CD4-positive, CD25-positive, alpha-beta regulatory T cell (primary cell): ENCODE results near the gene TPM2. TPM values are rescaled to one million over a fixed set of nuclear protein-coding genes. Genes with fewer than 3 reads are reported as not detected.
A peak's percentile ranks its signal among the peaks of the same experiment; 100 is the strongest.

Experiments used
- ATAC-seq, 2 donors: fragments of 150-1000 bp; cut with Tn5 transposase; one replicate each; pipeline ENCODE4 v1.10.0; 2021; ENCODE audit warnings: low read depth in 2 of 2, moderate number of reproducible peaks in 2 of 2, moderate library complexity in 1 of 2
- DNase-seq, 3 donors: peaks; one replicate each; pipeline versions ENCODE4 v3.0.0 to v3.0.0-alpha.2; 2012 to 2022; ENCODE audit warnings: mixed read lengths in 1 of 3
- H3K27ac ChIP-seq: one replicate; pipeline ENCODE4 v1.7.0; 2013; ENCODE audit warnings: mild to moderate bottlenecking, low read length; ENCODE audit not compliant: insufficient read depth, poor library complexity, severe bottlenecking
- H3K27me3 ChIP-seq: one replicate; pipeline ENCODE4 v1.7.0; 2013; ENCODE audit warnings: low read length; ENCODE audit not compliant: control insufficient read depth, insufficient read depth
- H3K36me3 ChIP-seq: one replicate; pipeline ENCODE4 v1.7.0; 2013; ENCODE audit warnings: mild to moderate bottlenecking, low read length, moderate library complexity; ENCODE audit not compliant: control insufficient read depth, insufficient read depth
- H3K4me1 ChIP-seq: 2 replicates; pipeline ENCODE4 v1.7.0; 2013; ENCODE audit warnings: mild to moderate bottlenecking, low read length; ENCODE audit not compliant: insufficient read depth, control insufficient read depth, poor library complexity, severe bottlenecking
- H3K4me3 ChIP-seq: one replicate; pipeline ENCODE4 v1.7.0; 2013; ENCODE audit warnings: low read depth, mild to moderate bottlenecking, low read length, moderate library complexity
- H3K9me3 ChIP-seq, 2 experiments: 1 replicate in 1 of 2; 2 replicates in 1 of 2; pipeline ENCODE4 v1.7.0; 2013; ENCODE audit warnings: low read length in 2 of 2, mild to moderate bottlenecking in 1 of 2, moderate library complexity in 1 of 2; ENCODE audit not compliant: control insufficient read depth in 2 of 2
- H3K27ac Mint-ChIP-seq, 3 donors: one replicate each; pipeline ENCODE4 v1.8.0; 2020 to 2022; ENCODE audit warnings: mild to moderate bottlenecking in 3 of 3, mixed read lengths in 3 of 3, moderate library complexity in 2 of 3
- H3K27me3 Mint-ChIP-seq: one replicate; pipeline ENCODE4 v1.8.0; 2022; ENCODE audit warnings: mild to moderate bottlenecking, mixed read lengths
- H3K36me3 Mint-ChIP-seq: one replicate; pipeline ENCODE4 v1.8.0; 2020; ENCODE audit warnings: mixed read lengths
- H3K4me1 Mint-ChIP-seq, 4 donors: one replicate each; pipeline ENCODE4 v1.8.0; 2020 to 2022; ENCODE audit warnings: mixed read lengths in 4 of 4, mild to moderate bottlenecking in 1 of 4
- H3K4me3 Mint-ChIP-seq, 4 donors: one replicate each; pipeline ENCODE4 v1.8.0; 2020 to 2022; ENCODE audit warnings: mild to moderate bottlenecking in 4 of 4, mixed read lengths in 4 of 4, moderate library complexity in 3 of 4
- H3K9me3 Mint-ChIP-seq, 7 donors: one replicate each; pipeline ENCODE4 v1.8.0; 2020 to 2022; ENCODE audit warnings: mixed read lengths in 7 of 7, mild to moderate bottlenecking in 3 of 7, moderate library complexity in 2 of 7
- polyA plus RNA-seq, 4 donors: library from polyadenylated mRNA; unstranded; fragments of 300-500 nt; fragmentation: Illumina TruSeq; gene quantifications; one replicate each; pipeline ENCODE4 v1.2.3, GENCODE V29; 2021
- total RNA-seq: library from RNA; stranded (reverse); gene quantifications from one replicate; pipeline ENCODE4 v1.2.3, GENCODE V29; 2022

The TPM2 gene
- total and polyA plus RNA-seq, 5 donors from 2014 or later = 38.8 TPM; not detected in 4

- peak within 1 kb of the TSS; percentile 90 for H3K4me3 ChIP-seq
- Mint-ChIP-seq H3K4me3 (peak within 1 kb of the TSS in 2 of 4 donors; percentile 94 to 98), H3K27ac (peak within 1 kb of the TSS in 2 of 3 donors; percentile 96 to 98), H3K4me1 (peaks cover 16 to 37% (median 29%) of the 10 kb centered on the region in 4 donors), H3K27me3 (no peaks in the 10 kb centered on the region), H3K9me3 (no peaks in the 10 kb centered on the region), H3K36me3 (peaks cover 16% of the 10 kb centered on the region)
- H3K27me3 ChIP-seq = no peaks in the 10 kb centered on the region
- H3K36me3 ChIP-seq = peaks cover 23% of the 10 kb centered on the region
- H3K27ac ChIP-seq = peak within 1 kb of the TSS; percentile 94
- DNase-seq (peak; percentile 94 to 99 (median 96)), ATAC-seq (peak; percentile 90 to 94)
- no peaks in the 10 kb centered on the region for H3K9me3 ChIP-seq
- H3K4me1 ChIP-seq = peaks cover 62% of the 10 kb centered on the region
Observed at GRCh38 chr9:35732185-35732799, 42.6 kb upstream of the TPM2 start, which contains the start of the genes CREB3 and TLN1. CREB3 (plus strand) TSS chr9:35732666; CDS start chr9:35732773, 107 bp downstream. TLN1 (minus strand) TSS chr9:35732195; CDS start chr9:35725694, 6,501 bp downstream.

GRCh38 chr9:35731415-35732184 is 41.9 kb upstream of the TPM2 start:
- peaks cover 16 to 37% (median 36%) of the 10 kb centered on the region in 4 donors for H3K4me1 Mint-ChIP-seq
- peaks cover 20% of the 10 kb centered on the region for H3K36me3 Mint-ChIP-seq
- H3K27me3 Mint-ChIP-seq = no peaks in the 10 kb centered on the region
- Histone ChIP-seq H3K4me1 (peaks cover 67% of the 10 kb centered on the region), H3K36me3 (peaks cover 19% of the 10 kb centered on the region), H3K9me3 (no peaks in the 10 kb centered on the region), H3K27ac (peak overlapping the region; percentile 94), H3K27me3 (no peaks in the 10 kb centered on the region), H3K4me3 (peak overlapping the region; percentile 90)
- H3K9me3 Mint-ChIP-seq = no peaks in the 10 kb centered on the region
- peak overlapping the region in 2 of 3 donors; percentile 96 to 98 for H3K27ac Mint-ChIP-seq
- peak overlapping the region in 2 of 4 donors; percentile 94 to 98 for H3K4me3 Mint-ChIP-seq
- peak in 1 of 3 donors; percentile 31 for DNase-seq
- ATAC-seq = no peak

GRCh38 chr9:35730486-35730854 is 40.7 kb upstream of the TPM2 start:
- H3K27me3 ChIP-seq = no peaks in the 10 kb centered on the region
- peak overlapping the region; percentile 65 for H3K27ac ChIP-seq
- DNase-seq (no peak), ATAC-seq (no peak)
- no peaks in the 10 kb centered on the region for H3K9me3 Mint-ChIP-seq
- peaks cover 11 to 35% (median 29%) of the 10 kb centered on the region in 4 donors for H3K4me1 Mint-ChIP-seq
- H3K36me3 ChIP-seq = peaks cover 17% of the 10 kb centered on the region
- no peaks in the 10 kb centered on the region for H3K27me3 Mint-ChIP-seq
- H3K4me3 ChIP-seq = peak overlapping the region; percentile 90
- peak overlapping the region in 2 of 3 donors; percentile 18 to 95 for H3K27ac Mint-ChIP-seq
- peak overlapping the region in 1 of 4 donors; percentile 95 for H3K4me3 Mint-ChIP-seq
- peaks cover 20% of the 10 kb centered on the region for H3K36me3 Mint-ChIP-seq
- H3K4me1 ChIP-seq = peaks cover 67% of the 10 kb centered on the region
- no peaks in the 10 kb centered on the region for H3K9me3 ChIP-seq

- no peaks in the 10 kb centered on the region for H3K9me3 ChIP-seq
- H3K9me3 Mint-ChIP-seq = no peaks in the 10 kb centered on the region
- no peak for ATAC-seq
- no peaks in the 10 kb centered on the region for H3K27me3 Mint-ChIP-seq
- peak overlapping the region in 1 of 3 donors; percentile 18 for H3K27ac Mint-ChIP-seq
- H3K27ac ChIP-seq = peak overlapping the region; percentile 65
- H3K36me3 Mint-ChIP-seq = peaks cover 20% of the 10 kb centered on the region
- peaks cover 11 to 38% (median 26%) of the 10 kb centered on the region in 4 donors for H3K4me1 Mint-ChIP-seq
- DNase-seq = peak in 2 of 3 donors; percentile 26 to 54
- peak overlapping the region; percentile 90 for H3K4me3 ChIP-seq
- peak overlapping the region in 1 of 4 donors; percentile 95 for H3K4me3 Mint-ChIP-seq
- H3K36me3 ChIP-seq = peaks cover 20% of the 10 kb centered on the region
- peaks cover 67% of the 10 kb centered on the region for H3K4me1 ChIP-seq
- no peaks in the 10 kb centered on the region for H3K27me3 ChIP-seq
Observed at GRCh38 chr9:35729700-35730485, 40.2 kb upstream of the TPM2 start.

- H3K4me3 Mint-ChIP-seq = no peak overlapping the region
- no peak for ATAC-seq
- DNase-seq = no peak
- H3K27ac Mint-ChIP-seq = no peak overlapping the region
- H3K36me3 ChIP-seq = peaks cover 23% of the 10 kb centered on the region
- H3K9me3 Mint-ChIP-seq = no peaks in the 10 kb centered on the region
- H3K27me3 ChIP-seq = no peaks in the 10 kb centered on the region
- peaks cover 11 to 41% (median 28%) of the 10 kb centered on the region in 4 donors for H3K4me1 Mint-ChIP-seq
- no peaks in the 10 kb centered on the region for H3K9me3 ChIP-seq
- H3K27ac ChIP-seq = peak overlapping the region; percentile 65
- peaks cover 67% of the 10 kb centered on the region for H3K4me1 ChIP-seq
- H3K36me3 Mint-ChIP-seq = peaks cover 26% of the 10 kb centered on the region
- peak overlapping the region; percentile 90 for H3K4me3 ChIP-seq
- H3K27me3 Mint-ChIP-seq = no peaks in the 10 kb centered on the region
Observed at GRCh38 chr9:35729101-35729500, 39.4 kb upstream of the TPM2 start.

GRCh38 chr9:35728041-35728971 is 38.6 kb upstream of the TPM2 start:
- H3K9me3 ChIP-seq = no peaks in the 10 kb centered on the region
- ATAC-seq (no peak), DNase-seq (peak in 2 of 3 donors; percentile 48 to 78)
- H3K4me3 Mint-ChIP-seq = no peak overlapping the region
- no peaks in the 10 kb centered on the region for H3K27me3 ChIP-seq
- peaks cover 31% of the 10 kb centered on the region for H3K36me3 ChIP-seq
- H3K4me3 ChIP-seq = peak overlapping the region; percentile 90
- no peak overlapping the region for H3K27ac Mint-ChIP-seq
- H3K27ac ChIP-seq = peak overlapping the region; percentile 65
- H3K36me3 Mint-ChIP-seq = peaks cover 31% of the 10 kb centered on the region
- no peaks in the 10 kb centered on the region for H3K27me3 Mint-ChIP-seq
- H3K4me1 Mint-ChIP-seq = peaks cover 8 to 35% (median 22%) of the 10 kb centered on the region in 4 donors
- peaks cover 59% of the 10 kb centered on the region for H3K4me1 ChIP-seq
- no peaks in the 10 kb centered on the region for H3K9me3 Mint-ChIP-seq
